HG02571 (cell line): Measurements from ENCODE around the gene ASNS.

ENCODE experiments used
- ATAC-seq: cut with Tn5 transposase; IDR thresholded peaks from one replicate; pipeline ENCODE4 v1.9.1; 2021; ENCODE audit warnings: mild to moderate bottlenecking, moderate library complexity; ENCODE audit not compliant: unreplicated experiment

The ASNS gene

GRCh38 chr7:97844036-97844435 lies 28.2 kb downstream of the ASNS start:
- no peak for ATAC-seq

GRCh38 chr7:97842772-97843345 lies 29.3 kb downstream of the ASNS start:
- no peak for ATAC-seq

- no peak for ATAC-seq
These were observed 30.2 kb downstream of the ASNS start for GRCh38 chr7:97842006-97842405.

GRCh38 chr7:97835296-97836138 lies 36.7 kb downstream of the ASNS start:
- peak; percentile 81 for ATAC-seq

- ATAC-seq: no peak
These were observed 53.0 kb downstream of the ASNS start for GRCh38 chr7:97819161-97819560.

- ATAC-seq: no peak
These were observed 54.0 kb downstream of the ASNS start for GRCh38 chr7:97818066-97818663.
